Astrocyte (in vitro differentiated cells and primary cell): ENCODE measurements around the gene NDUFAF8. TPM values are rescaled to one million over a fixed set of nuclear protein-coding genes. Genes with fewer than 3 reads are reported as not detected.

Source experiments
- DNase-seq: peaks from one replicate; pipeline ENCODE4 v3.0.0-alpha.2; 2010; ENCODE audit warnings: low read depth
- FAIRE-seq: peaks from 2 replicates; lab custom pipeline; 2011; peaks lifted over from hg19 to GRCh38; lab: Jason Lieb, UNC
- H2AFZ ChIP-seq: 2 replicates; pipeline ENCODE4 v1.6.0; 2012; ENCODE audit warnings: low read depth, low read length, inconsistent platforms
- H3K27ac ChIP-seq: 2 replicates; pipeline ENCODE4 v1.5.1; 2011; ENCODE audit warnings: low read depth, low read length, inconsistent platforms
- H3K27me3 ChIP-seq: 2 replicates; pipeline ENCODE4 v1.6.0; 2011; ENCODE audit warnings: low read length, inconsistent platforms; ENCODE audit not compliant: insufficient read depth
- H3K36me3 ChIP-seq: 2 replicates; pipeline ENCODE4 v1.5.1; 2011; ENCODE audit warnings: low read length, inconsistent platforms; ENCODE audit not compliant: insufficient read depth
- H3K4me1 ChIP-seq: 2 replicates; pipeline ENCODE4 v1.5.1; 2011; ENCODE audit warnings: low read length, inconsistent platforms; ENCODE audit not compliant: insufficient read depth
- H3K4me2 ChIP-seq: 2 replicates; pipeline ENCODE4 v1.6.0; 2012; ENCODE audit warnings: low read length, inconsistent platforms
- H3K4me3 ChIP-seq: 2 replicates; pipeline ENCODE4 v1.5.1; 2011; ENCODE audit warnings: low read depth, mild to moderate bottlenecking, low read length, inconsistent platforms; ENCODE audit not compliant: insufficient read depth
- H3K79me2 ChIP-seq: 2 replicates; pipeline ENCODE4 v1.6.0; 2012; ENCODE audit warnings: mild to moderate bottlenecking, low read length, inconsistent platforms; ENCODE audit not compliant: insufficient read depth
- H3K9ac ChIP-seq: 2 replicates; pipeline ENCODE4 v1.6.0; 2012; ENCODE audit warnings: mild to moderate bottlenecking, low read length, inconsistent platforms
- H3K9me3 ChIP-seq: 2 replicates; pipeline ENCODE4 v1.5.1; 2012; ENCODE audit warnings: low read depth, mild to moderate bottlenecking, low read length, inconsistent platforms; ENCODE audit not compliant: insufficient read depth
- H4K20me1 ChIP-seq: 2 replicates; pipeline ENCODE4 v1.6.0; 2012; ENCODE audit warnings: low read length, inconsistent platforms; ENCODE audit not compliant: insufficient read depth
- H3K27ac Mint-ChIP-seq: one replicate; pipeline ENCODE4 v1.8.0; 2021; ENCODE audit warnings: mild to moderate bottlenecking, mixed read lengths; ENCODE audit not compliant: unreplicated experiment
- H3K27me3 Mint-ChIP-seq: one replicate; pipeline ENCODE4 v1.8.0; 2021; ENCODE audit warnings: low read depth, mixed read lengths; ENCODE audit not compliant: unreplicated experiment
- H3K36me3 Mint-ChIP-seq: one replicate; pipeline ENCODE4 v1.8.0; 2021; ENCODE audit warnings: low read depth, mixed read lengths; ENCODE audit not compliant: unreplicated experiment
- H3K4me1 Mint-ChIP-seq: one replicate; pipeline ENCODE4 v1.8.0; 2021; ENCODE audit warnings: low read depth, mixed read lengths; ENCODE audit not compliant: unreplicated experiment
- H3K4me3 Mint-ChIP-seq: one replicate; pipeline ENCODE4 v1.8.0; 2021; ENCODE audit warnings: mild to moderate bottlenecking, moderate library complexity, mixed read lengths; ENCODE audit not compliant: unreplicated experiment
- H3K9me3 Mint-ChIP-seq: one replicate; pipeline ENCODE4 v1.8.0; 2021; ENCODE audit warnings: mild to moderate bottlenecking, mixed read lengths; ENCODE audit not compliant: unreplicated experiment
- CTCF ChIP-seq: IDR thresholded peaks from 2 replicates; pipeline ENCODE4 v1.5.1; 2011; ENCODE audit warnings: low read depth, mild to moderate bottlenecking, inconsistent platforms, low read length, moderate library complexity; ENCODE audit not compliant: insufficient read depth
- EZH2 ChIP-seq: IDR thresholded peaks from 2 replicates; pipeline ENCODE4 v1.6.1; 2012; ENCODE audit warnings: mild to moderate bottlenecking, low read length, inconsistent platforms; ENCODE audit not compliant: insufficient read depth
- total RNA-seq: library from RNA; stranded (reverse); gene quantifications from 2 replicates; pipeline ENCODE4 v1.2.1, GENCODE V29; 2021

NDUFAF8 gene
- total RNA-seq, 1 donor from 2014 or later = 67.2 TPM

DNA sequence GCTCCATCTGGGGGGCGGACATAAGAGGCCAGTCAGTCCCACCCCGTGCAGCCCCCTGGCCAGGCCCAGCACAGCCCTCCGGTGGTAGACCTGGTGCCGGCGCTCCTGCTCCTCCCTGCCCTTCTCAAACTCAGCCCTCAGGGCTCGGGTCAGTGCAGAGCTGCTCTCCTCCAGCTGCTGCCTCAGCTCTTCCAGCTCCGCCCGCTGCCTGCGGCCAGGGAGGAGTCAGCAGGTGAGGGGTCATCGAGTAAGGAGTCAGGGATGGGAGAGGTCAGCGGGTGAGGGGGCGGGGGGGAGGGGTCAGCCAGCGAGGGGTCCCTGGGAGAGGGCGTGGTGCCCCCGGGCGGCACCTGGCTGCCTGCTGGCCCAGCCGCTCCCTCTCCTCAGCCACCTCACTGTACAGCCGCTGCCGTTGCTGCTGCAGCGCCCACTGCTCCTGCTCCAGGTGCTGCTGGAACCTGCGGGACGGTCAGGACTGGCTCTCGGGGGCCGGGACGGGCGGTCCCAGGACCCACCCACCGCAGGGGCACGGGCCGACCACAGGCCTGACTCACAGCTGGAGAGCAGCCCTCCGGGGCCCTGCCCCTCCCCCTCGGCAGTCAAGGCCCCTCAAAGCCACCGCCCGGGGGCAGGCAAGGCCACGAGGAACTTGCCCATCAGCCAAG, 46.6 kb upstream of the NDUFAF8 start:
- H3K36me3 ChIP-seq = no peaks in the 10 kb centered on the region
- Mint-ChIP-seq H3K9me3 (no peaks in the 10 kb centered on the region), H3K27ac (no peak overlapping the region), H3K4me3 (no peak overlapping the region), H3K36me3 (peaks cover 3% of the 10 kb centered on the region), H3K4me1 (no peaks in the 10 kb centered on the region), H3K27me3 (no peaks in the 10 kb centered on the region)
- no peaks in the 10 kb centered on the region for H3K79me2 ChIP-seq
- H3K27me3 ChIP-seq = no peaks in the 10 kb centered on the region
- TF ChIP-seq EZH2 = no peak
- TF ChIP-seq CTCF = no peak
- H3K4me2 ChIP-seq = no peak overlapping the region
- no peak overlapping the region for H3K4me3 ChIP-seq
- no peak overlapping the region for H2AFZ ChIP-seq
- FAIRE-seq = no peak
- no peak overlapping the region for H3K27ac ChIP-seq
- no peaks in the 10 kb centered on the region for H4K20me1 ChIP-seq
- no peak for DNase-seq
- no peaks in the 10 kb centered on the region for H3K4me1 ChIP-seq
- H3K9me3 ChIP-seq = no peaks in the 10 kb centered on the region
- H3K9ac ChIP-seq = no peak overlapping the region

GRCh38 chr17:81193051-81193410, 46.1 kb upstream of the NDUFAF8 start:
- no peaks in the 10 kb centered on the region for H3K9me3 ChIP-seq
- Mint-ChIP-seq H3K36me3 (peaks cover 3% of the 10 kb centered on the region), H3K9me3 (no peaks in the 10 kb centered on the region), H3K4me3 (no peak overlapping the region), H3K27me3 (no peaks in the 10 kb centered on the region), H3K27ac (no peak overlapping the region), H3K4me1 (no peaks in the 10 kb centered on the region)
- H3K27ac ChIP-seq = no peak overlapping the region
- H3K79me2 ChIP-seq = no peaks in the 10 kb centered on the region
- no peaks in the 10 kb centered on the region for H3K27me3 ChIP-seq
- H3K4me3 ChIP-seq = no peak overlapping the region
- no peak overlapping the region for H2AFZ ChIP-seq
- H3K9ac ChIP-seq = no peak overlapping the region
- H3K36me3 ChIP-seq = no peaks in the 10 kb centered on the region
- no peaks in the 10 kb centered on the region for H3K4me1 ChIP-seq
- no peak overlapping the region for H3K4me2 ChIP-seq
- DNase-seq = no peak
- TF ChIP-seq CTCF = no peak
- no peak for TF ChIP-seq EZH2
- no peak for FAIRE-seq
- H4K20me1 ChIP-seq = no peaks in the 10 kb centered on the region

DNA sequence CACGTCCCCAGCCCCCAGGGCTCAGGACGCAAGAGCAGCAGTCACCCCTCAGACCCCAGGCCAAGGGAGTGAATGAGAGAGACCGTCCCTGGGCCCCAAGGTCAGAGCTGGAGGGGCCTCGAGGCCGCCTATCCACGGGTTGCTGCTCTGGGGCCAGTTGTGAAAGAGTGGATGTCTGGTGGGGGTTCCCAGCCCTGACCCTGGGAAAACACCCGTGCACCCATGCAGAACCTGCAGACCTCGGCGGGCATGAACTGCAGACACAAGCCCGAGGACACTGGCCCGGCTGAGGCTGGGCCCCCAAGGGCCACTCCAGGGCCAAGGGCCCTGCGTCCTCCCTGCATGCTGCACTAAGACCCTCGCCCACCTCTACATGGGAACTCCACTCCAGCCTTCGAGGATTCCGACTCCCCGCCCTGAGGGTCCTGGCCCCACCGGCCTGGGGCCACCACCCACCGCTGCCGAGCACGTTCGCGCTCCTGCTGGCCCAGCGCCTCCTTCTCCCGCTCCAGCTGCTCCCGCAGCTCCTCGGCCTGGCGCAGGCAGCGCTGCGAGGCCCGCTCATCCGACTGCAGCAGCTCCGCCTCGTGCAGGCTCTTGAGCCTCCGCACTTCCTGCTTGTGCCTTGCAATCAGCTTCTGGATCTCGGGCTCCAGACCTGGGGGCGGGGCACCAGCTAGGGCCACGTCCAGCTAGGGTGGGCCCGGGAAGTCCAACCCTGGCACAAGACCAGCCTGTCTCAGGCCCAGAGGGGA, 45.5 kb upstream of the NDUFAF8 start:
- no peaks in the 10 kb centered on the region for H3K27me3 ChIP-seq
- Mint-ChIP-seq H3K27ac (no peak overlapping the region), H3K36me3 (peaks cover 3% of the 10 kb centered on the region), H3K4me3 (no peak overlapping the region), H3K9me3 (no peaks in the 10 kb centered on the region), H3K27me3 (no peaks in the 10 kb centered on the region), H3K4me1 (no peaks in the 10 kb centered on the region)
- FAIRE-seq (no peak), DNase-seq (no peak)
- H3K4me1 ChIP-seq = no peaks in the 10 kb centered on the region
- no peaks in the 10 kb centered on the region for H3K79me2 ChIP-seq
- H3K4me3 ChIP-seq = no peak overlapping the region
- no peaks in the 10 kb centered on the region for H4K20me1 ChIP-seq
- no peak for TF ChIP-seq EZH2
- no peak for TF ChIP-seq CTCF
- no peak overlapping the region for H3K27ac ChIP-seq
- H3K9ac ChIP-seq = no peak overlapping the region
- no peak overlapping the region for H3K4me2 ChIP-seq
- H3K9me3 ChIP-seq = no peaks in the 10 kb centered on the region
- H3K36me3 ChIP-seq = no peaks in the 10 kb centered on the region
- no peak overlapping the region for H2AFZ ChIP-seq
